Transverse colon (tissue), 3 donors: ENCODE measurements around the gene PRIM2.
"Not testable (repeated sequence)": the region's sequence is repeated elsewhere in the genome, so short reads cannot be mapped to it uniquely, and the experiment has no call there.

Source experiments
- CTCF ChIP-seq, 5 experiments: fragments of 200-600 bp in 3 of 5; fragments of 450-650 bp in 2 of 5; sonication (generic) in 3 of 5; IDR thresholded peaks; 1 replicate in 2 of 5; 2 replicates in 3 of 5; pipeline ENCODE4 v1.5.1; 2016 to 2017; ENCODE audit warnings: antibody characterized with exemption in 5 of 5, inconsistent platforms in 3 of 5, mild to moderate bottlenecking in 2 of 5, moderate library complexity in 1 of 5
- POLR2A ChIP-seq: fragments of 450-650 bp; IDR thresholded peaks from one replicate; pipeline ENCODE4 v1.6.1; 2016; ENCODE audit warnings: antibody characterized with exemption, mild to moderate bottlenecking, moderate library complexity

- not testable (repeated sequence) for TF ChIP-seq CTCF (IDR thresholded peaks at IDR 0.05); POLR2A
Measured at GRCh38 chr6:57470148-57470547, 152.7 kb downstream of the PRIM2 start.
